ENCODE data around the gene PPP1R1A.

The PPP1R1A gene

DNA sequence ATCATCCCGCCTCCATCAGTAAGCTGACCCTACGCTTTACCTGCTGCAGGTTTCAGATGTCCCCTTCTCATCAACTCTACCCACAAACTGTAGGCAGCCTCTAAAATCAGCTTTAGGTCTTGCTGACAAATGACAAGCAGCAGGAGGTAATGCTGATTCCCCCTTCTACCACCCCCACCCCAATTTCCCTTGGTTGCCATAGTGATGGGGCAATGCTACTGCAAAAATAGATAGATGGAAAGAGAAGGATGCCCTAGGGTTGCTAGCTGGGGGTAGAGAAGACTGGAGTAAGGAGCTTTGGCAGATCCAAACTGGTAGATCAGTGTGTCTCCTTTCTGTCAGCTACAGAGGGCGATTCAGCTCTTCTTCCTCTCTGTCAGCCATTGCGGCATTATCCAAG is 58.9 kb downstream of the PPP1R1A start:
- DNase-seq (ENCODE audit: low spot score), result no peak

Measured in LoVo (cell line).